Measurements from ENCODE around the gene ZNF486. TPM values are rescaled to one million over a fixed set of nuclear protein-coding genes. Genes with fewer than 3 reads are reported as not detected.
A peak's percentile ranks its signal among the peaks of the same experiment; 100 is the strongest.
"Not testable (repeated sequence)": the region's sequence is repeated elsewhere in the genome, so short reads cannot be mapped to it uniquely, and the experiment has no call there.

ZNF486 gene
- total RNA-seq, 6 experiments from 2014 or later = 2.1 to 2.8 (median 2.4) TPM

GRCh38 chr19:20167651-20168122 lies 673 bp downstream of the ZNF486 start:
- H3K27me3 Mint-ChIP-seq (ENCODE audit: insufficient read depth) = peaks cover 4% of the 10 kb centered on the region
- peaks cover 45% of the 10 kb centered on the region for H3K36me3 Mint-ChIP-seq (ENCODE audit: low read depth)
- peak; percentile 38 for DNase-seq
- H3K9me3 Mint-ChIP-seq = peaks cover 49% of the 10 kb centered on the region
- H3K27ac Mint-ChIP-seq = peak overlapping the region; percentile 95
- no peak for TF ChIP-seq CTCF (IDR thresholded peaks at IDR 0.05)
- peak overlapping the region; percentile 97 for H3K4me3 Mint-ChIP-seq
- peaks cover 7% of the 10 kb centered on the region; the same call in 1 of the 2 replicates for H3K4me1 Mint-ChIP-seq (ENCODE audit: low read depth)

GRCh38 chr19:20171285-20171684 lies 4.3 kb downstream of the ZNF486 start:
- Mint-ChIP-seq H3K4me3 (no peak overlapping the region), H3K36me3 (ENCODE audit: low read depth) (peaks cover 41% of the 10 kb centered on the region), H3K4me1 (ENCODE audit: low read depth) (peaks cover 7% of the 10 kb centered on the region; the same call in 1 of the 2 replicates), H3K27me3 (ENCODE audit: insufficient read depth) (peaks cover 6% of the 10 kb centered on the region), H3K27ac (no peak overlapping the region), H3K9me3 (peaks cover 38% of the 10 kb centered on the region)
- no peak for DNase-seq
- TF ChIP-seq CTCF (IDR thresholded peaks at IDR 0.05) = no peak

GRCh38 chr19:20175848-20176247 lies 8.8 kb downstream of the ZNF486 start:
- not testable (repeated sequence) for H3K4me1 Mint-ChIP-seq (ENCODE audit: low read depth); H3K27me3 Mint-ChIP-seq (ENCODE audit: insufficient read depth); H3K4me3 Mint-ChIP-seq; H3K27ac Mint-ChIP-seq; DNase-seq
- peaks cover 35% of the 10 kb centered on the region for H3K9me3 Mint-ChIP-seq
- peaks cover 41% of the 10 kb centered on the region for H3K36me3 Mint-ChIP-seq (ENCODE audit: low read depth)

- H3K4me3 Mint-ChIP-seq; H3K27me3 Mint-ChIP-seq (ENCODE audit: insufficient read depth); H3K27ac Mint-ChIP-seq; H3K4me1 Mint-ChIP-seq (ENCODE audit: low read depth); DNase-seq: not testable (repeated sequence)
- peaks cover 19% of the 10 kb centered on the region for H3K36me3 Mint-ChIP-seq (ENCODE audit: low read depth)
- H3K9me3 Mint-ChIP-seq = peaks cover 24% of the 10 kb centered on the region
Measured at GRCh38 chr19:20179956-20180355, 12.9 kb downstream of the ZNF486 start.

- no peak for TF ChIP-seq CTCF (IDR thresholded peaks at IDR 0.05)
- Mint-ChIP-seq H3K27me3 (ENCODE audit: insufficient read depth) (no peaks in the 10 kb centered on the region), H3K4me1 (ENCODE audit: low read depth) (no peaks in the 10 kb centered on the region), H3K4me3 (no peak overlapping the region), H3K36me3 (ENCODE audit: low read depth) (peaks cover 18% of the 10 kb centered on the region), H3K9me3 (peaks cover 18% of the 10 kb centered on the region), H3K27ac (no peak overlapping the region)
- no peak for DNase-seq
Measured at GRCh38 chr19:20182222-20182785, 15.3 kb downstream of the ZNF486 start.

GRCh38 chr19:20186174-20186573 lies 19.2 kb downstream of the ZNF486 start:
- peaks cover 10% of the 10 kb centered on the region for H3K9me3 Mint-ChIP-seq
- H3K36me3 Mint-ChIP-seq (ENCODE audit: low read depth) = peaks cover 37% of the 10 kb centered on the region
- no peak for DNase-seq
- no peak overlapping the region for H3K4me3 Mint-ChIP-seq
- no peaks in the 10 kb centered on the region for H3K27me3 Mint-ChIP-seq (ENCODE audit: insufficient read depth)
- no peak for TF ChIP-seq CTCF (IDR thresholded peaks at IDR 0.05)
- H3K4me1 Mint-ChIP-seq (ENCODE audit: low read depth) = no peaks in the 10 kb centered on the region
- no peak overlapping the region for H3K27ac Mint-ChIP-seq

Data from HFFc6 (cell line).